Activated CD8-positive, alpha-beta T cell treated with anti-CD3 and anti-CD28 coated beads for 36 hours (primary cell): Measurements from ENCODE around the gene HOXD4. TPM values are rescaled to one million over a fixed set of nuclear protein-coding genes. Genes with fewer than 3 reads are reported as not detected.

ENCODE experiments used
- ATAC-seq: fragments of 200-7000 bp; cut with Tn5 transposase; one replicate; pipeline ENCODE4 v1.10.0; 2021; ENCODE audit warnings: mild to moderate bottlenecking, moderate library complexity
- CTCF ChIA-PET: fragments of 350-600 bp; sonication (Branson Sonifier 250); formaldehyde crosslinking; loops from one replicate; lab custom pipeline; 2021; ENCODE audit warnings: antibody characterized with exemption; lab: Charles Lee
- POLR2A ChIA-PET: fragments of 350-600 bp; sonication (Branson Sonifier 250); formaldehyde crosslinking; loops from one replicate; lab custom pipeline; 2021; ENCODE audit warnings: antibody characterized with exemption; lab: Charles Lee
- DNase-seq: peaks from one replicate; pipeline ENCODE4 v3.0.0-alpha.2; 2020
- H3K27ac Mint-ChIP-seq: one replicate; pipeline ENCODE4 v1.8.0; 2021; ENCODE audit warnings: mild to moderate bottlenecking, mixed read lengths
- H3K27me3 Mint-ChIP-seq: one replicate; pipeline ENCODE4 v1.8.0; 2021; ENCODE audit warnings: mixed read lengths
- H3K36me3 Mint-ChIP-seq: one replicate; pipeline ENCODE4 v1.8.0; 2021; ENCODE audit warnings: low read depth, mixed read lengths
- H3K4me1 Mint-ChIP-seq: one replicate; pipeline ENCODE4 v1.8.0; 2021; ENCODE audit warnings: low read depth, mixed read lengths
- H3K4me3 Mint-ChIP-seq: one replicate; pipeline ENCODE4 v1.8.0; 2021; ENCODE audit warnings: mild to moderate bottlenecking, moderate library complexity, mixed read lengths
- H3K9me3 Mint-ChIP-seq: one replicate; pipeline ENCODE4 v1.8.0; 2021; ENCODE audit warnings: mixed read lengths
- CTCF ChIP-seq: fragments of 200-600 bp; IDR thresholded peaks from one replicate; pipeline ENCODE4 v1.8.0; 2022; ENCODE audit warnings: antibody characterized with exemption, mild to moderate bottlenecking
- intact Hi-C: fragments of 100-400 bp; cut with micrococcal nuclease; formaldehyde crosslinking; loops from one replicate; pipeline ENCODE4 v1.10.0; 2022
- total RNA-seq, 2 experiments: library from RNA; stranded (reverse); gene quantifications; one replicate each; pipeline ENCODE4 v1.2.3, GENCODE V29; 2021

The HOXD4 gene
- total RNA-seq, 2 experiments from 2014 or later: not detected

DNA sequence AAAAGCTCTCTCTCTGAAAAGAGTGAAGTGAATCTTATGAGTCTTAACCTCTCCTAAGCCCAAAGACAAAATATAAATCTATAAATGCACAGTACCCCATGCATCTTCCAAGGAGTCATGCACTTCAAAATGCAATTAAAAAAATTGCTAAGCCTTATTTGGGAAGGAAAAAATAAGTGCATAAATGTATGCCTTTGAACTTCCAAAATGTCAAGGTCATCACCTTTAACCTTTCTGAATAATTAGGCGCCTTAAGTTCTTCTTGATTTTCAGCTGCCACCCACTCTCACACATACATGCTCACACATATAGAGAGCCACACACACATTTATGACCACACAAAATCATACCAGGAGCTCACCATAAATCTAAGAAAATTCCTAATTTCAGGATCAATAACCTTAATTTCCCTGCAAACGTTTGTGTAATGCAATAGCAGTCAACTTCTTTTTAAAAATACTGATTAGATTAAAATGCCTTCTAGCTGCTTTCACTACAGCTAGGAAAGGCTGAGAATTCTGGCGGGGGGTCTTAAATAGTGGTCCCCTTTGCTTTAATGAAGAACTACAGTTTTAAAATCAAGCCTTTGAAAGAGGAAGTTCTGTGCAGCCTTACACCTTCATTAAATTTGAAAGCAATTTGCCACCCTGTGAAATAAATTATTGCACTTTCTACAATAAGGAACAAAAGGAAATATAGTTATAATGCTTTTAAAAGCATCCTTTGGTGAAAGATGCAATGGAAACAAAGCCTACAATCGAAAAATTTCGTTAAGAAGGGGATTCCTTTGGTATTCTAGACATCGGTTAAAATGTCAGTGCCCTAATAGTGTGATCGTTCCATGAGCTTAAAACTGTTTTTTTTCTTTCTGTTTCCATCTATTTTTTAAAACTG is 40.7 kb upstream of the HOXD4 start:
- ChIA-PET POLR2A (no interaction called here), CTCF (interaction anchor here (0.6 to 2.9 kb wide), 18 partner anchors 9 to 544 kb away, joined by 3 to 28 read pairs (median 5); no protein-coding TSS in a partner anchor)
- Mint-ChIP-seq H3K4me3 (no peak overlapping the region), H3K27ac (no peak overlapping the region), H3K36me3 (peaks cover 3% of the 10 kb centered on the region), H3K4me1 (peaks cover 16% of the 10 kb centered on the region), H3K9me3 (peaks cover 2% of the 10 kb centered on the region), H3K27me3 (peaks cover 82% of the 10 kb centered on the region)
- intact Hi-C loops: no loop called here
- ATAC-seq (no peak), DNase-seq (no peak)
- TF ChIP-seq CTCF: no peak

DNA sequence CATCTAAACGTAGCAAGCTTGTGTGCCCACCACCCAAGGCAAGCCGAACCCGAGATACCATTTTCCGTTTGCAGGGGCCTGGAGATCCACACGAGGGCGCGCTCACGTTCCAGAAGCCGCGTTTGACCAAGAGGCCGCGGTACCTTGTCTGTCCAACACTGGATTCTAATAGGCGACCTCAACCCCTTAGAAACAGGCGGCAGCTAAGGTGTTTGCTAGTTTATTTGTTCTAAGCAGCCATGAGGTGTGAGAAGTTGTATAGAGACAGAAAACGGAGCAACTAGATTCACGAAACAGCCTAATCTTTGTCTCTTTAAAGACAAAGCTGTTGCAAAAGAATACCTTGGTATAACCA is 40.1 kb upstream of the HOXD4 start:
- intact Hi-C loops: no loop called here
- Mint-ChIP-seq H3K27me3 (peaks cover 81% of the 10 kb centered on the region), H3K27ac (no peak overlapping the region), H3K9me3 (peaks cover 2% of the 10 kb centered on the region), H3K4me1 (peaks cover 13% of the 10 kb centered on the region), H3K4me3 (no peak overlapping the region), H3K36me3 (peaks cover 3% of the 10 kb centered on the region)
- TF ChIP-seq CTCF: peak; percentile 45
- POLR2A ChIA-PET: no interaction called here
- ATAC-seq (no peak), DNase-seq (peak; percentile 54)
- CTCF ChIA-PET: interaction anchor here (0.6 to 2.9 kb wide), 18 partner anchors 9 to 543 kb away, joined by 3 to 28 read pairs (median 5); no protein-coding TSS in a partner anchor

DNA sequence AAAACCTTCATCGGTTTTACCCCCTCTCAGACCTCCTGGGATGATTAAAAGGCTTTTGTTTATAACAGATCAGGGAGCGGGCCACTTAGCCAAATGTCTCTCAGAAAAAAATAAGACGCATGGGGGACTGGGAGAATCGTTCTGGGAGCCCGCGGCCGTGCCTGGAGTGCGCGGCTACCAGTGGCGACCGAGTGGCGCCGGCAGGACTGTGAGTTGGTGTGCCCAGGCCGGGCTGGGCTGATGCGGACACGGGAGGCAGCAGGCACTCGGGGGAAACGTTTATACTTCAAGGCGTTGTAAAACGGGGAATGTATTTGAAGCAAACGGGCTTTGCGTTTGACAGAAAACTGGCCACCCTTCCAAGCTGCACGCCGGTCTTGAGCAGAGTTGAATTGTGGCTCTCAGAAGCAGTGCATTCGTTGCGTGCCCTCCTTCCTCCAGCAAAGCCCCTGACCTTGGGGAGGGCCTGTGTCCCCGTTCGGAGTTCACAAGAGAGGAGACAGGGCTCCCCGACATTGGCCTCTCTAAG is 39.4 kb upstream of the HOXD4 start:
- POLR2A ChIA-PET: no interaction called here
- CTCF ChIA-PET: interaction anchor here (1.3 to 2.9 kb wide), 8 partner anchors 15 to 525 kb away, joined by 4 to 28 read pairs (median 7); no protein-coding TSS in a partner anchor
- DNase-seq (no peak), ATAC-seq (no peak)
- peaks cover 84% of the 10 kb centered on the region for H3K27me3 Mint-ChIP-seq
- H3K27ac Mint-ChIP-seq: no peak overlapping the region
- H3K4me3 Mint-ChIP-seq: no peak overlapping the region
- peaks cover 3% of the 10 kb centered on the region for H3K36me3 Mint-ChIP-seq
- intact Hi-C loops: no loop called here
- no peak for TF ChIP-seq CTCF
- peaks cover 11% of the 10 kb centered on the region for H3K4me1 Mint-ChIP-seq
- H3K9me3 Mint-ChIP-seq: peaks cover 4% of the 10 kb centered on the region

DNA sequence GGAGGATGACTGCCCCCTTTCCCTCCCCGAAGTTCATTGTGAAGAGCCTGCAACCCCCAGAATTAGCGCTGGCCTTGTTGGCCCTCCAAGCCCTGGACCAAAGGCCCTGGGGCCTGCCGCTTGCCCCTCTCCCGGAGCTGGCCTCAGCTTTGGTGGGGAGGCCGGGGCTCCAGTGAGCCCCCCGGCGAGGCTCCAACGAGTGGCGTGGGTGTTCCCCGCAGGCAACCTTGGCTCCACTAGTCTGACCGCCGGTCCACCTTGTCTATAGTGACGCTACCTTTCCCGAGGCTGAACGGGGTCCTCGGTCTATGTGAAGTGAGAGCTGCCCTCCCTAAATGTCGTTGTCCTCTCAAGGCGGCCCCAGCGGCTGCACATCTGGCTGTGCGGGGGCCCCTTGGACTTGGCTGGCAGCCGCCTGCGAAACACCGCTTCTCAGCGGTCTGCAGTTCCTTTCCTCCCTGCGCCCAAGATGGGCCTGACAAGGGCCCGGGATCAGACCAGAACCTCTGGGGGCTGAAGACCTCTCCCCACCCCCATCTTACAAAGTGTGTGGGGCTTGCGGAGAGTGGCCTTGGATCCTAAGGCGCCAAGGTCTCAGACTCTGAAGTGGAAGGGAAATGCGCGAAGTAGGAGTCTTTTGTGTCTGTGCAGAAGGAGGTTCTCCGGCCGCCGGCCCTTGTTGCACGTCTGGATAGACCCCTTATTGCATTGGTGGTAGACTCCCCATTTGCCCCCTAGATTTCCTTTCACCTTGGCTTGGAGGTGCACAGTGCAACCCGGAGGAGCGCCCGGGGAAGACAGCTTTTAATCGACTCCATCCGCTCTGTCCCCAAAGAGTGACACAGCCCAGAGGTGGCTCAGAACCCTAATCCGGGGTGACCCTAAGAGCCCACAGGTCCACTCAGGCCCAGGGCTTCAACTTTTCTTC is 38.7 kb upstream of the HOXD4 start:
- intact Hi-C loops: no loop called here
- Mint-ChIP-seq H3K27me3 (peaks cover 85% of the 10 kb centered on the region), H3K27ac (no peak overlapping the region), H3K36me3 (peaks cover 3% of the 10 kb centered on the region), H3K4me3 (no peak overlapping the region), H3K9me3 (peaks cover 4% of the 10 kb centered on the region), H3K4me1 (peaks cover 8% of the 10 kb centered on the region)
- ChIA-PET CTCF (interaction anchor here (1.2 to 5.2 kb wide), 5 partner anchors 14 to 31 kb away, joined by 3 to 28 read pairs (median 21); no protein-coding TSS in a partner anchor), POLR2A (no interaction called here)
- TF ChIP-seq CTCF: no peak
- ATAC-seq (no peak), DNase-seq (no peak)
